Motor neuron (in vitro differentiated cells): ENCODE measurements around the gene GIPR. TPM values are rescaled to one million over a fixed set of nuclear protein-coding genes. Genes with fewer than 3 reads are reported as not detected.
"Not testable (repeated sequence)": the region's sequence is repeated elsewhere in the genome, so short reads cannot be mapped to it uniquely, and the experiment has no call there.

ENCODE experiments used
- ATAC-seq, 8 experiments: fragments of 200-7000 bp; cut with Tn5 transposase; replicated peaks in 6 of 8; 2 replicates each; pipeline ENCODE4 v1.8.0; 2021; ENCODE audit warnings: mild to moderate bottlenecking in 8 of 8, moderate library complexity in 8 of 8
- H3K27ac ChIP-seq, 2 donors: fragments of 250-450 bp; sonication (Bioruptor Pico); 2 replicates each; pipeline ENCODE4 v1.9.0; 2021; ENCODE audit warnings: antibody characterized with exemption in 2 of 2, mild to moderate bottlenecking in 2 of 2, moderate library complexity in 1 of 2
- H3K4me1 ChIP-seq, 2 donors: fragments of 250-450 bp; sonication (Bioruptor Pico); replicated peaks in 1 of 2; 2 replicates each; pipeline ENCODE4 v1.6.1; 2021; ENCODE audit warnings: antibody characterized with exemption in 2 of 2, mild to moderate bottlenecking in 2 of 2, moderate library complexity in 1 of 2
- H3K4me3 ChIP-seq, 5 donors: fragments of 250-450 bp; sonication (Bioruptor Pico); 2 replicates each; pipeline ENCODE4 v1.9.0; 2021; ENCODE audit warnings: antibody characterized with exemption in 5 of 5, mild to moderate bottlenecking in 5 of 5, moderate library complexity in 4 of 5
- WGBS, 10 experiments: fragments of 450-650 bp; shearing (Covaris generic); methylation state at CpG; one replicate each; pipeline ENCODE4 v1.0.0; 2022; 5-methylcytosine and 5-hydroxymethylcytosine counted together
- in situ Hi-C, 9 experiments: fragments of 400-800 bp; cut with MboI; loops; one replicate each; pipeline ENCODE4 v1.15.0; 2021; ENCODE audit warnings: low sequenced_read_pairs in 9 of 9, low pct_unique_long_range_greater_than_20kb in 2 of 9; ENCODE audit not compliant: unreplicated experiment in 9 of 9
- total RNA-seq, 8 experiments: library from RNA; unstranded; fragments of 300-600 nt; gene quantifications; 2 replicates each; pipeline versions ENCODE4 v1.2.3 to v1.2.4, GENCODE V29; 2022

Gene GIPR
- total RNA-seq, 8 experiments from 2014 or later: 0.20 to 8.7 (median 3.9) TPM

DNA sequence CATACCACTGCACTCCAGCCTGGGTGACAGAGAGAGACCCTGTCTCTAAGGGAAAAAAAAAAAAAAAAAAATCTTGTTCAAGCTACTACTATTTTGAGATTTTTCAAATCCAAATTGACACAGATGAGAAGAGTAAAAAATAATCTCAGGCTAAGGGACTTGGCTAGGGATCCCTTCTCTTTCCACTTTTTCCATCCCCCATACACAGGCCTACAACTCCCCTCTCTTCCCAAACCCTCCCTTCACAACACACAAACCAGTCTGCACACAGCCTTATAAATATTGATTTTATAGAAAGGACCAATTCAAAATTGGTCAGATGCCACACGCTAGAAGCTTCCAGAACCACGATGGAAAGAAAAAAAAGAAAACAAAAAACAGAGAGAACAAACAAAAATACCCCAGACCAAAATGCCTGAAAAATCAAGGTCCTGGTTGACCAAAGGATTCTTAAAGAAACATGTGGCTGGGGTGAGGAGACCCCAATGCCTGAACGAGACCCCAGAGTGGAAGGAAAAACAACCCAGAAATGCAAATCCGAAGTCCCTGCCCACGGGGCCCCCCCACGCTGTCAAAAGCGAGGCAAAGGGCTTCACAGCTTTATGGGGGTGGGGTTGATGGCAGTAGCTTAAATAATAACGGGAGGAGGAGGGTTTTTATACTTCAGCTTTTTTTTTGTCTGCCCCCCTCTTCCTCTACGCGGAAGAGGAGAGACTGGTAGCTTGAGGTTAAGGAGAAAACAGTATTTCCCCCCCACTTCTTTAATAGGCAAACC, 42.5 kb downstream of the GIPR start:
- Histone ChIP-seq H3K4me3 (no peak overlapping the region), H3K4me1 (peaks cover 0 to 3% of the 10 kb centered on the region in 2 donors), H3K27ac (peak overlapping the region in 1 of 2 donors; percentile 49)
- in situ Hi-C loops: no loop called here
- WGBS, 10 experiments: 51 to 86% (median 71%) methylated on average over 2 to 9 of the region's 10 CpGs
- no peak for ATAC-seq

DNA sequence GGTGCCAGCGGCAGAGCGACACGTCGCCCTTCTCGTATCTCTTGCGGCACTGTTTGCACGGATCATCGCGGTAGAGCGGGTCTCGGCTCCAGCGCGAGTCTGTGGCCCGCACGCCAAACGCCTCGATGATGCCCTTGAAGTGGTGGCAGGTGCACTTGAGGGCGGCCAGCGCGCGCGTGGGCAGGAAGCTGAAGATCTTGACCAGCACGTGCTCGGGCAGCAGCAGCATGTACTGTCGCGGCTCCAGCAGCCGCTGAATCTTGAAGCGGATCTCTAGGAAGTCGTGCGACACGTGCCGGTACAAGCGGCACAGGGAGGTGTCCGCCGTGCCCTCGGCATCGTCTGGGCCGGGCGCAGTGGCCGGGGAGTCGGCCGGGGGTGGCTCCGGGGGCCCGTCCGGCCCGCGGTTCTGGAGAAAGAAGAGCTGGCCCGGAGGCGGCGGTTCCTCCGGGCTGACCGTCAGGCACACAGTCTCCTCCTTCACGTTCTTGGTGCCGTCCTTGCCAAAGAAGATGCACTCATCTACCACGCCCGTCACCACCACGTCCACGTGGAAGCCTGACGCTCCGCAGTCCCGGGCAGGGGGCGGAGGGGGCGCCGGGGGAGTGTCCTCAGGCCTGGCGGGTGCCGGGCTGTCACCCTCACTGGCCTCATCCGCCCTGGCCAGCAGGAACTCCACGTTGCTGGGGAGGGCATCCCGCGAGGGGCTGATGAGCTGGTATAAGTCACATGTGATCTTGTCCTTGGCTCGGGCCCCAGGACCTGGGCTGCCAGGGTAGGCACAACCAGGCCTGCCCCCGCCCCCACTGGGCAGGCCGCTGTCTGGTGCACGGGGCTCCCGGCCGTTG, 44.1 kb downstream of the GIPR start:
- Histone ChIP-seq H3K4me1 (peaks cover 4 to 7% of the 10 kb centered on the region in 2 donors), H3K4me3 (no peak overlapping the region), H3K27ac (no peak overlapping the region)
- peak in 1 of 8 experiments; percentile 4 for ATAC-seq
- WGBS, 10 experiments: 87 to 92% (median 88%) methylated on average over 6 to 22 of the region's 76 CpGs; no CpG with 5 or more reads in 7 of the 10 experiments
- in situ Hi-C loops: no loop called here

DNA sequence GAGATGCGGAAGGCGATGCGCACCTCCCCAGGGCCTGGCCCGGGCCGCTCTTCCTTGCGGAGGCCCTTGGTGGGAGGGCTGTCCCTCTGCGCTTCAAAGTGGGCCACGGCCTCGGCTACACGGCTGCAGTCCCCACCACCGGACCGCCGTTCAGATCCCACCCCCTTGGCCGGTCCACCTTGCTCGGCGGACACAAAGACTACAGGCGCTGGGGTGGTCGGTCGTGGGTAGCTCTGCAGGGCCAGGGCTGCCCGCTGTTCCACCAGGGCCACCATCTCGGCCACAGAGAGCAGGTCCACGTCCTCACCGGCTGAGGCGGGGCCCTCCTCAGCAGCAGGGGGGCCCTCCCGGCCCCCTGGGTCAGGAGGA, 44.7 kb downstream of the GIPR start:
- H3K4me3 ChIP-seq: no peak overlapping the region
- WGBS, 10 experiments: 60% methylated on average over 1 of the region's 25 CpGs; no CpG with 5 or more reads in 9 of the 10 experiments
- H3K4me1 ChIP-seq: peaks cover 4 to 7% of the 10 kb centered on the region in 2 donors
- no peak for ATAC-seq
- in situ Hi-C loops: no loop called here
- no peak overlapping the region for H3K27ac ChIP-seq

GRCh38 chr19:45713141-45713540, 45.1 kb downstream of the GIPR start:
- WGBS, 10 experiments: 67 to 100% (median 100%) methylated on average over 1 to 3 of the region's 15 CpGs; no CpG with 5 or more reads in 6 of the 10 experiments

DNA sequence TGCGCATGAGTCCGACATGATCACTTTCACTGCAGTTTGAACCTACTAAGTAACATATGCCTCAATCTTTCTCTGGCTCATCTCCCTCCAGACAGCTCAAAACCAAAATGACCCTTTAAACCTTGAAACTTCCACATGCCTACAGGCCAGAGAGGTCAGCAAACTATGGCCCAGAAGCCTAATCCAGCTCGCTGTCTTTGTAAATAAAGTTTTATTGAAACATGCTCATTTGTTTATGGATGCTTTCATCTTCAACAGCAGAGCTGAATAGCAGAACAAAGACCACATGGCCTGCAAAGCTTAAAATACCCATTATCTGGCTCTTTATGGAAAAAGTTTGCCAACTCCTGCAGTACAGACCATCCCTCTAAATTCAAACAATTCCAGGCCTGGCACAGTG, 47.1 kb downstream of the GIPR start:
- 20 to 100% (median 86%) methylated on average over 1 to 3 of the region's 3 CpGs; no CpG with 5 or more reads in 2 of the 10 experiments for WGBS, 10 experiments
- H3K27ac ChIP-seq: no peak overlapping the region
- ATAC-seq: no peak
- in situ Hi-C loops: no loop called here
- no peak overlapping the region for H3K4me3 ChIP-seq
- peaks cover 13 to 14% of the 10 kb centered on the region in 2 donors for H3K4me1 ChIP-seq

More at GRCh38 chr19:45713141-45713540, 45.1 kb downstream of the GIPR start:
- peaks cover 8 to 9% of the 10 kb centered on the region in 2 donors for H3K4me1 ChIP-seq
- in situ Hi-C loops: no loop called here
- ATAC-seq: no peak
- H3K27ac ChIP-seq: no peak overlapping the region
- H3K4me3 ChIP-seq: no peak overlapping the region

GRCh38 chr19:45716359-45717130, 48.5 kb downstream of the GIPR start:
- ATAC-seq: peak in 2 of 8 experiments; percentile 1 to 3
- H3K4me1 ChIP-seq: peaks cover 11 to 13% of the 10 kb centered on the region in 2 donors
- H3K27ac ChIP-seq: peak overlapping the region; percentile 75 to 86
- in situ Hi-C loops: no loop called here
- 0 to 19% (median 6%) methylated on average over 1 to 11 of the region's 24 CpGs; no CpG with 5 or more reads in 1 of the 10 experiments for WGBS, 10 experiments
- H3K4me3 ChIP-seq: peak overlapping the region; percentile 51 to 72 (median 64)

DNA sequence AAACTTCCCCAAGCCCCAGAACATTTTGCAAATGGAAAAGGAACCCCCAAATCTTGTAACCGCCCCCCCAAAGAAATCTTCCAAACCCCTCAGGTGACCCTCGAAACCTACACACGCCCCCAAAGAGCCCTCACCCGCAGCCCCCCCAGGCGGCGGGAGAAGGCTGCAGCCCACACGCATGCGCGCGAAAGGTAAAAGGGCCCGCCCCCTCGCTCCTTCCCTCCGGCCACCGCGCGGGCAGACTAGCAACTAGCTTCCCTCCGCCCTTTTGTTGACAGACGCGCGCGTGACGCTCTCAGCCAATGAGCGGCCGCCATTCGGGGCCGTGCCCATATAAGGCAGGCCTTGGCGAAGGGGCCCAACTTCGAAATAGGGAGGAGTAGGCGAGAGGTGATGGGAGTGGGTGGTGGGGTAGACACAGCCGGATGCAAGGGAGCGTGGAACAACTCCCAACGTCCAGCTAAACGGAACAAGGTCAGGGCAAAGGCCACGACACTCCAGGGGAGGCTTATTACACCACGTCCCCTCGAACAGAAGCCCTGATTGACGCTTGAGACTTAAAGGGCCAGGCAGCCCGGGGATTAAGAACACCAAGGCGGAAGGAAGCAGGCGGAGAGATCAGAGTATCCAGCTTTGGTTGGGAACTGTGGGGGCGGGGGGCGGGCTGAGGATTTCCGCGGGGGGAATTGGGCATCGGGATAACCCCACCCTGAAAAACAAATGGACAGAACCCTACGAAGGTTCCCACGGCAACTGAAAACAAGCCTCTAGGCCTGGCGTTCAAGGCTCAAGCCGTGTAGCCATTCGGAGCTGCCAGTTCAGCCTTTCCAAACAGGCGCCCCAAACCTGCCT, 49.3 kb downstream of the GIPR start:
- peaks cover 11 to 13% of the 10 kb centered on the region in 2 donors for H3K4me1 ChIP-seq
- H3K27ac ChIP-seq: peak overlapping the region; percentile 85 to 94
- WGBS, 10 experiments: 0 to 10% (median 0%) methylated on average over 1 to 19 of the region's 51 CpGs; no CpG with 5 or more reads in 4 of the 10 experiments
- ATAC-seq: peak; percentile 83 to 98 (median 96)
- H3K4me3 ChIP-seq: peak overlapping the region; percentile 51 to 72 (median 64)
- in situ Hi-C loops: no loop called here

DNA sequence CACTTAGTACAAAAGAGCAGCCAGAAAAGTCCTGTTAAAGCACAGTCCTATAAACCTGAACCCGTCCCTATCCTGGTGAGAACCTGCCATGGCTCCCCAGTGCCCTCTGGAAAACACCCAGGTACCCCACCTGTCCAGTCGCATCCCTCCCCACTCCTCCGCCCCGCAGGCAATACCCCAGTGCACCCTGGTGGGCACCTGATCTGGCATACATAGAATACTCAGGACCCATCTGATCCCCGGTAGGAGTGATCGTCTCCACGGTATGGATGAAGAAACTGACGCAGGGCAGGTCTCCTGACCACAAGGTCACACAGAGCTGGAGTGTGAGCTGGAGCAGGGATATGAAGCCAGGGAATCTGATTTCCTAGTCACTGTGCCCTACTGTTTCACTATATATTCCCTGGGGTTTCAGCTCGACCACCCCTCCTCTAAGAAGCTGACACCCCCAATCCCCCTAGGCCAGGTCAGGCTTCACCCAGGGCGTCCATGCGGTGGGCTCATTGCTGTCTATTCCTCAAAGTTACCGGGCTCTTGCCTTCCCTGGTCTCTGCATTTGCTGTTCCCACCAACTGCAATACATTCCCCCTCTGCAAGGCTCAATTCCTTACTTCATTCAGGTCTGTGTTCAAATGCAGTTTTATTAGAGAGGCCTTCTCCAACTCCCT, 50.1 kb downstream of the GIPR start:
- in situ Hi-C loops: no loop called here
- 25 to 82% (median 80%) methylated on average over 1 to 4 of the region's 12 CpGs; no CpG with 5 or more reads in 5 of the 10 experiments for WGBS, 10 experiments
- Histone ChIP-seq H3K4me1 (peaks cover 11 to 13% of the 10 kb centered on the region in 2 donors), H3K4me3 (peak overlapping the region; percentile 51 to 72 (median 64)), H3K27ac (peak overlapping the region; percentile 85 to 94)
- peak in 2 of 8 experiments; percentile 0 for ATAC-seq

DNA sequence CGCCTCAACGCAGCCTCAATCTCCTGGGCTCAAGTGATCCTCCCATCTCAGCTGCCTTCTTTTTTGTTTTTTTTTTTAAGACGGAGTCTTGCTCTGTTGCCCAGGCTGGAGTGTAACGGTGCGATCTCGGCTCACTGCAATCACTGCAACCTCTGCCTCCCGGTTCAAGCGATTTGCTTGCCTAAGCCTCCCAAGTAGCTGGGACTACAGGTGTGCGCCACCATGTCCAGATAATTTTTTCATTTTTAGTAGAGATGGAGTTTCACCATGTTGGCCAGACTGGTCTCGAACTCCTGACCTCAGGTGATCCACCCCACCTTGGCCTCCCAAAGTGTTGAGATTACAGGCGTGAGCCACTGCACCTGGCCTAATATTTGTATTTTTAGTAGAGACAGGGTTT, 52.0 kb downstream of the GIPR start:
- peaks cover 11 to 13% of the 10 kb centered on the region in 2 donors for H3K4me1 ChIP-seq
- H3K27ac ChIP-seq, in situ Hi-C loops, H3K4me3 ChIP-seq, ATAC-seq: not testable (repeated sequence)
- WGBS, 10 experiments: 89 to 100% (median 100%) methylated on average over 1 to 9 of the region's 11 CpGs; no CpG with 5 or more reads in 3 of the 10 experiments

DNA sequence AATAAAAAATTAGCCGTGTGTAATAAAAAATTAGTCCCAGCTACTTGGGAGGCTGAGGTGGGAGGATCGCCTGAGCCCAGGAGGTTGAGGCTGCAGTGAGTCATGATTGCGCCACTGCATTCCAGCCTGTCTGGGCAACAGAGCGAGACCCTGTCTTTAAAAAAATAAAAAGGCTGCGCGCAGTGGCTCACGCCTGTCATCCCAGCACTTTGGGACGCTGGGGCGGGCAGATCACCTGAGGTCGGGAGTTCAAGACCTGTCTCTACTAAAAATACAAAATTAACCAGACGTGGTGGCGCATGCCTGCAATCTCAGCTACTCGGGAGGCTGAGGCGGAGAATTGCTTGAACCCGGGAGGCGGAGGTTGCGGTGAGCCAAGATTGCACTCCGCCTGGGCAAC, 60.7 kb downstream of the GIPR start:
- 87 to 100% (median 96%) methylated on average over 1 to 8 of the region's 18 CpGs; no CpG with 5 or more reads in 3 of the 10 experiments for WGBS, 10 experiments
- in situ Hi-C loops: not testable (repeated sequence)

GRCh38 chr19:45729800-45730290, 61.8 kb downstream of the GIPR start:
- ATAC-seq: peak in 2 of 8 experiments; percentile 2 to 5
- Histone ChIP-seq H3K4me1 (peaks cover 0 to 6% of the 10 kb centered on the region in 2 donors), H3K4me3 (peak overlapping the region; percentile 58 to 78 (median 60)), H3K27ac (peak overlapping the region in 1 of 2 donors; percentile 53)
- 0 to 15% (median 3%) methylated on average over 2 to 7 of the region's 10 CpGs; no CpG with 5 or more reads in 3 of the 10 experiments for WGBS, 10 experiments
- in situ Hi-C loops: no loop called here

More for the DNA sequence above, 60.7 kb downstream of the GIPR start:
- not testable (repeated sequence) for H3K4me1 ChIP-seq, H3K27ac ChIP-seq, H3K4me3 ChIP-seq, ATAC-seq
